Measurements from ENCODE around the gene DHCR7.

DHCR7 gene

DNA sequence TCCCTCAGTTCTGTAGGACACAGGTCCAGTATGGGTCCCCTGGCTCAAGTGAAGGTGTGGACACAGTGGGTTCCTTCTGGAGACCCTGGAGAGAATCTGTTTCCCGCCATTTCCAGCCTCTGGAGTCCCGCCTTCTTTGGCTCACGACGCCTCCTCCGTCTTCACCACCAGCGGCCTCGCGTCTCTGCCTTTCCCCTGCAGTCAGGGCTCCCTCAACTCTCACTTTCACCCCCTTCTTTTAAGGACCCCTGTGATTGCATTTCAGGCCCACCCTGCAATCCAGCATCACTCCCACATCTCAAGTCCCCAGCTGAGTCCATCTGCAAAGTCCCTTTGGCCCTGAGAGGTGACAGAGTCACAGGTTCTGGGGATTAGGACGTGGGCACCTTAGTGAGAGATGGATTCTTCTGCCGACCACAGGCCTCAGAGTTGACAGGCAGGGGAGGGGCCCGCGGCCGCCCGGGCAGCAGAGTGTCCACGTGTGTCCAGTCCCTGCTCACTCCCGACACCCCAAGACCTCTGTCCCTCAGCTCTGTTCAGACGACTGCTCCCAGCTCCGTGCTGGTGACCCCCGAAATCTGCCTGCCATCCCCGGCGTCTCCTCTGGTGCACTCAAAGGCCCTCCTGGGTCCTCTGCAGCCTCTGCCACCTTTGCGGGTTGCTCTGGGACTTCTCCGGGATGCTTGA is 42.0 kb upstream of the DHCR7 start:
- DNase-seq (ENCODE audit: low read depth, low spot score) = no peak
- H3K4me1 ChIP-seq (ENCODE audit: insufficient read depth, insufficient read length) = no peaks in the 10 kb centered on the region
- no peaks in the 10 kb centered on the region for H3K9me3 ChIP-seq (ENCODE audit: insufficient read depth, low read length)
- H3K36me3 ChIP-seq (ENCODE audit: insufficient read depth, insufficient read length, low read length) = peaks cover 42% of the 10 kb centered on the region
- H3K27me3 ChIP-seq (ENCODE audit: insufficient read depth, insufficient read length) = no peaks in the 10 kb centered on the region
- no peak for TF ChIP-seq YY1 (IDR thresholded peaks at IDR 0.05; ENCODE audit: insufficient read depth, insufficient read length)
- no peak for TF ChIP-seq ZNF274 (IDR thresholded peaks at IDR 0.05; ENCODE audit: low read depth, low read length)
- no peak for TF ChIP-seq SUZ12 (IDR thresholded peaks at IDR 0.05; ENCODE audit: extremely low read depth, insufficient read depth, insufficient read length)
- no peak overlapping the region for H3K9ac ChIP-seq (ENCODE audit: insufficient read length, low read depth)
- no peak overlapping the region for H3K4me3 ChIP-seq (ENCODE audit: insufficient read length, low read depth)

DNA sequence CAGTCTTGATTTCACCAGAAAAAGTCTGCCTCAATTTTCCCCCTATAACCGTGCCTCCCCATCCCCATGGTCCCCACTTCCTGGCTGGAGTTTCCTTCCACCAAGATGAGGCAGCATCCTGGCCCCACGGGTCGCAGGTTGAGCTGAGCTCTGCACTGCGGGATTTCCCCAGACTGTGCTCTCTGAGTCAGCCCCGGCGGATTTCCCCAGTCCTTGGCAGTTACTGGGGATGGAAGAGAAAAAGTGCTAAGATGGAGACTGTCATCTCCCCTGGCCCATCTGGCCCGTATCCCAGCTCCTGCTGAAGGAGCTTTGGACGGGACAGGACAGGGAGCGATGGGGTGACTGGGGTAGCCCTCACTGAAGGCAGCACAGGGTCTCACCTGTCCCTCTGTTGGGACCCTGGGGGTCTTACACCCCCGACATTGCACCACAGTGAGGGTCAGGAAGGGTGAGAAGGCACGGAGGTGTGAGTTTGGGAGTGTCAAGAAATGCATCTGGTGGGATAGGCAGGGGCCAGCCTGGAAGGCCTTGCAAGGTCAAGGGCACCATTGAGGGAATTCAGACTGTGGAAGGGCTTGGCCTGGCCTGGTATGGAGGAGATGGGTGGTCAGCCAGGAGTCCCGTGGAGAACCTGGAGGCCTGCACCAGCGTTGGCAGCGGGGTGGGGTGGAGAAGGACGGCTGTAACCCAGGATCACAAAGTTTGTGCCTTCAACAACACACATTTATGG is 41.3 kb upstream of the DHCR7 start:
- no peaks in the 10 kb centered on the region for H3K9me3 ChIP-seq (ENCODE audit: insufficient read depth, low read length)
- no peaks in the 10 kb centered on the region for H3K27me3 ChIP-seq (ENCODE audit: insufficient read depth, insufficient read length)
- no peak for DNase-seq (ENCODE audit: low read depth, low spot score)
- H3K36me3 ChIP-seq (ENCODE audit: insufficient read depth, insufficient read length, low read length) = peaks cover 49% of the 10 kb centered on the region
- no peak overlapping the region for H3K4me3 ChIP-seq (ENCODE audit: insufficient read length, low read depth)
- no peaks in the 10 kb centered on the region for H3K4me1 ChIP-seq (ENCODE audit: insufficient read depth, insufficient read length)
- TF ChIP-seq ZNF274 (IDR thresholded peaks at IDR 0.05; ENCODE audit: low read depth, low read length) = no peak
- no peak for TF ChIP-seq YY1 (IDR thresholded peaks at IDR 0.05; ENCODE audit: insufficient read depth, insufficient read length)
- TF ChIP-seq SUZ12 (IDR thresholded peaks at IDR 0.05; ENCODE audit: extremely low read depth, insufficient read depth, insufficient read length) = no peak
- H3K9ac ChIP-seq (ENCODE audit: insufficient read length, low read depth) = no peak overlapping the region

DNA sequence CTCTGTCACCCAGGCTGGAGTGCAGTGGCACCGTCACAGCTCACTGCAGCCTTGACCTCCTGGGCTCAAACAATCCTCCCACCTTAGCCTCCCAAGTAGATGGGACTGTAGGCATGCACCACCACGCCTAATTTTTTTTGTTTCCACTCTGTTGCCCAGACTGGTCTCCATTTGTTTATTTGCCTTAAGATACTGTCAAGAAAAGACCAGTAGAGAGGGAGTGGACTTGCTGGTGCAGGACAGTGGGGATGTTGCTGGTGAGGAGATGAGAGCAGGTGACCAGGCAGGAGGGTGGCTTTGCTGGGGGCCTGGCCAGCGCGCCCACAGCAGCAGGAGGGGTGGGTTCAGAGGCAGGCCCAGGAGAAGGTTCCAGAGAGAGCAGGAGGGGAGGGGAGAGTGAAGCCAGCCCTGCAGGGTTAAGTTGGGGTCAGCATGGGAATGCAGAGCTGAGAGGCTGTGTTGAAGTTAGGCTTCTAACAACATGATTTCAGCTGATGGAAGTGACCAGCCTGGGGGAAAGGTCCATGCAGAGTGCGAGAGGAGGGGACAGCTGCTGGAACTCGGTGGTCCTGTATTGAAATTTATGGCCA is 40.6 kb upstream of the DHCR7 start:
- DNase-seq (ENCODE audit: low read depth, low spot score) = no peak
- TF ChIP-seq SUZ12 (IDR thresholded peaks at IDR 0.05; ENCODE audit: extremely low read depth, insufficient read depth, insufficient read length) (no peak), YY1 (IDR thresholded peaks at IDR 0.05; ENCODE audit: insufficient read depth, insufficient read length) (no peak), ZNF274 (IDR thresholded peaks at IDR 0.05; ENCODE audit: low read depth, low read length) (no peak)
- no peaks in the 10 kb centered on the region for H3K27me3 ChIP-seq (ENCODE audit: insufficient read depth, insufficient read length)
- peaks cover 54% of the 10 kb centered on the region for H3K36me3 ChIP-seq (ENCODE audit: insufficient read depth, insufficient read length, low read length)
- H3K9ac ChIP-seq (ENCODE audit: insufficient read length, low read depth) = no peak overlapping the region
- no peak overlapping the region for H3K4me3 ChIP-seq (ENCODE audit: insufficient read length, low read depth)
- H3K4me1 ChIP-seq (ENCODE audit: insufficient read depth, insufficient read length) = no peaks in the 10 kb centered on the region
- no peaks in the 10 kb centered on the region for H3K9me3 ChIP-seq (ENCODE audit: insufficient read depth, low read length)

DNA sequence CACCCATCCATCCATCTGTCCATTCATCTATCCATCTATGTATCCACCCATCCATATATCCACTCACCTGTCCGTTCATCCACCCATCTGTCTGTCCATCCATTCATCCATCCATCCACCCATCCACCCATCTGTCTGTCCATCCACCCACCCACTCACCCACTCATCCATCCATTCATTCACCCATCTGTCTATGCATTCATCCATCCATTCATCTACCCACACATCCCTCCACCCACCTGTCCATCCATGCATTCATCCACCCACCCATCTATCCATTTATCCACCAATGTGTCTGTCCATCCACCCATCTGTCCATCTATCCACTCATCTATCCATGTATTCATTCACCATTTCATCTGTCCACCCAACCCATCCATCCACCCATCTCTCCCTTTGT is 38.1 kb upstream of the DHCR7 start:
- H3K36me3 ChIP-seq (ENCODE audit: insufficient read depth, insufficient read length, low read length) = peaks cover 66% of the 10 kb centered on the region
- TF ChIP-seq ZNF274 (IDR thresholded peaks at IDR 0.05; ENCODE audit: low read depth, low read length) = no peak
- TF ChIP-seq SUZ12 (IDR thresholded peaks at IDR 0.05; ENCODE audit: extremely low read depth, insufficient read depth, insufficient read length) = no peak
- TF ChIP-seq YY1 (IDR thresholded peaks at IDR 0.05; ENCODE audit: insufficient read depth, insufficient read length) = no peak

DNA sequence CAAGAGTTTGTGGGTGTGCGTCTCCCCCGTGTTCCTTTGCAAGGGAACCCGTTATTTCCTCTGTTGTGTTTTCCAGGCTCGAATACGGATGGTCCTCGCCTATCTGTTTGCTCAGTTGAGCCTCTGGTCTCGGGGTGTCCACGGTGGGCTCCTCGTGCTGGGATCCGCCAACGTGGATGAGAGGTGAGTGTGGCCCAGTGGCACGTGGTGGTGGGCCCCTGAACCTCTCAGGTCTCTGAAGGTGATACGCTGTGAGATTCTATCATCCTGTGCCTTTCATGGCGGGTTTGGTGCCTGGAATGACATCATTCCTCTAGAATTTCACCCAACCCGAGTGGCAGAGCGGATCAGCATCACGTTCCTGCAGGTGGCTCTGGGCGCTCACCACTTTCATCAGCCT is 37.3 kb upstream of the DHCR7 start:
- DNase-seq (ENCODE audit: low read depth, low spot score) = no peak
- Histone ChIP-seq H3K27me3 (ENCODE audit: insufficient read depth, insufficient read length) (no peaks in the 10 kb centered on the region), H3K4me3 (ENCODE audit: insufficient read length, low read depth) (no peak overlapping the region), H3K9ac (ENCODE audit: insufficient read length, low read depth) (no peak overlapping the region), H3K9me3 (ENCODE audit: insufficient read depth, low read length) (no peaks in the 10 kb centered on the region), H3K36me3 (ENCODE audit: insufficient read depth, insufficient read length, low read length) (peaks cover 65% of the 10 kb centered on the region), H3K4me1 (ENCODE audit: insufficient read depth, insufficient read length) (peaks cover 2% of the 10 kb centered on the region)
- TF ChIP-seq SUZ12 (IDR thresholded peaks at IDR 0.05; ENCODE audit: extremely low read depth, insufficient read depth, insufficient read length) = no peak
- TF ChIP-seq YY1 (IDR thresholded peaks at IDR 0.05; ENCODE audit: insufficient read depth, insufficient read length) = no peak
- TF ChIP-seq ZNF274 (IDR thresholded peaks at IDR 0.05; ENCODE audit: low read depth, low read length) = no peak

More for the DNA sequence above, 38.1 kb upstream of the DHCR7 start:
- Histone ChIP-seq H3K9ac (ENCODE audit: insufficient read length, low read depth) (no peak overlapping the region), H3K4me1 (ENCODE audit: insufficient read depth, insufficient read length) (no peaks in the 10 kb centered on the region), H3K4me3 (ENCODE audit: insufficient read length, low read depth) (no peak overlapping the region), H3K9me3 (ENCODE audit: insufficient read depth, low read length) (no peaks in the 10 kb centered on the region), H3K27me3 (ENCODE audit: insufficient read depth, insufficient read length) (no peaks in the 10 kb centered on the region)
- DNase-seq (ENCODE audit: low read depth, low spot score) = no peak

DNA sequence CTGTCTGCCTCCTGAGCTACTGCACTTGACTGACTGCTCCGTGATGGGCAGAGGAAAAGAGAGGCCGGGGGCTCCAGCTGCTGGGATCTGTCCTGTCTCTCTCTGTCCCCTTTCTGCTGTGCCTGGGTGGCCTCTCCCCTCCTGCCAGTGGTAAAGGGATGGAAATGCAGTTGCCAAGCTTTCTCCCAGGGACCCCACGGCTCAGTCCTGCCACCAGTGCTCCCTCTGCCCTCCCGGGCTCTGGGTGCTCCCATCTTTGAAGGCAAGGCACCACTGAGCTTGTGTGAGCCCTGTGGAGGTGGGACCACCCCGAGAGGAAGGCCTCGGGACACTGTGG is 36.8 kb upstream of the DHCR7 start:
- no peaks in the 10 kb centered on the region for H3K27me3 ChIP-seq (ENCODE audit: insufficient read depth, insufficient read length)
- no peaks in the 10 kb centered on the region for H3K9me3 ChIP-seq (ENCODE audit: insufficient read depth, low read length)
- H3K9ac ChIP-seq (ENCODE audit: insufficient read length, low read depth) = no peak overlapping the region
- TF ChIP-seq ZNF274 (IDR thresholded peaks at IDR 0.05; ENCODE audit: low read depth, low read length) (no peak), SUZ12 (IDR thresholded peaks at IDR 0.05; ENCODE audit: extremely low read depth, insufficient read depth, insufficient read length) (no peak), YY1 (IDR thresholded peaks at IDR 0.05; ENCODE audit: insufficient read depth, insufficient read length) (no peak)
- H3K4me3 ChIP-seq (ENCODE audit: insufficient read length, low read depth) = no peak overlapping the region
- peaks cover 2% of the 10 kb centered on the region for H3K4me1 ChIP-seq (ENCODE audit: insufficient read depth, insufficient read length)
- peaks cover 63% of the 10 kb centered on the region for H3K36me3 ChIP-seq (ENCODE audit: insufficient read depth, insufficient read length, low read length)
- DNase-seq (ENCODE audit: low read depth, low spot score) = no peak
